ENCODE results near the gene NPY1R. TPM values are rescaled to one million over a fixed set of nuclear protein-coding genes. Genes with fewer than 3 reads are reported as not detected.

NPY1R gene
- not detected in 2 replicates for total RNA-seq

DNA sequence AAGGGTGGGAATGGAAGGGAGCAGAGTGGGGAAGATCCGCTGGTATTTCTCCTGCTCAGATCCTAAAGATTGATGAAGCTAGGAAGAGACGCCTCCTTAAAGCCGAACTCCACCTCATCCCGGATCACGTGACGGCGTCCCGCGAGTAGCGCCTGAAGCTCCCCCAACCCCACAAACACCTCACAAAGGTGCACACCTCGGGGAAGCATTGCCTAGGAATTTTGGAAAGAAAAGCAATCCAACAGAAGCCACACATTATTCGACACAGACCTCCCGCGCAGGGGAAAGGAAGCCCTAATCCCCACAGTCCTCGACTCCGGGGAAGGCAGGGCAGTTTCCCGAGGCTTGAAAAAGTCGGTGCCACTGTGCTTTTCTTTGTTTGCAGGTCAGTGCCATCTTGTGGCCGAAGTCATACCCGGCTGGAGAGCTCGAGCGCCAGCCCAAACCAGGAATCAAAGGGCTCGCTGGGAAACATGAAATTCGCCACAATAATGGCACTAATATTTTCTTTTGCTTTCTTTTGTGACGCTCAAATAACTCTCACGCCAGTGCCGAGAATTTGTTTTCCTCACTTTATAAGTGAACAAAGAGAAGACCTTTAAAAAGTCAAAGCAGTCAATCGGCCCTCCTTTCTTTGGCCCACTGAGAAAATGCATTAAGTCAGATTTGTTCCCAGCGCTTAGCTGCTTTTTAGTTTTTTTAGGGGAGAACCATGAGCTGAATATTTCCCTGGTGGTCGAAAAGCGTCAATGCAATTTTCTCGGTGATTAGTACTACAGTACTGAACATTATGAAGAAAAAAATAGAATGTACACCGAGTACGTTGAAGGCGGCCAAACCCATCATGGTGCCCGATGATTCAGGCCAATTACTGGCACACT, at the start of gene NPY1R:
Gene NPY1R, minus strand, starts transcription at position 71 of the 881 bp plus-strand sequence. CDS start 6,042 bp downstream, outside the sequence.

DNA sequence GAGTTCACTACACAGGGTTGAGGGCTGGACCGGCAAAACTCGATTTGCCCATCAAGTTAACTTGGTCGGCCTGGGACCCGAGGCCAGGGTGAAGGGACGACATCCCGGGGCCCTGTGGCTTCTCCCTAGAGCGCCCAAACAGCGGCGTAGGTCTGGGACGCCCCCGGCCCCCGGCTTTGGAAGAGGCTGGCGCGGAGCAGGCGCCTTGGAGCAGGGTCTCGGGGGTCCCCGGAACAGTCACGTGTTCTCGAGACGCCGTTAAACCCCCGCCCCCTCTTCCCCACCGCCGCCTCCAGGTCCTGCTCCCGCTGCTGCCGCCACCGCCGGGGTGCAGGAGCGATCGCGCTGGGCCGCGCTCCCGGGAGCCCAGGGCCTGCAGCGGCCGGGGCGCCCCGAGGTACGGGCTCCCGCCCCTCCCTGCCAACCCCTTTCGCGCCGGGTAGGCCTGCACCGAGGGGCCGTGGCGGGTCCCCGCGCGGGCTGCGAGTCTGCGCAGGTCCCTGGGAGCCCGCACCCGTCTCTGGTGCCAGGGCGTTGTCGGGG, 11.3 kb upstream of the NPY1R start, which contains the start of gene NPY5R:
Gene NPY5R, plus strand, starts transcription at position 289 of the 543 bp plus-strand sequence. CDS start 6,382 bp downstream, outside the sequence.

Other genes with a start within 250 kb of the NPY1R start
- gene NAF1, start 165.7 kb downstream of the NPY1R start, total RNA-seq = 3.6 and 3.8 TPM in 2 replicates
- not detected in 2 replicates for gene NPY5R, start 11.3 kb upstream of the NPY1R start, total RNA-seq
- not detected in 2 replicates for gene TKTL2, start 141.2 kb upstream of the NPY1R start, total RNA-seq
- gene TMA16, start 162.1 kb upstream of the NPY1R start, total RNA-seq = 16.3 and 22.7 TPM in 2 replicates

Data from bronchial smooth muscle cell (primary cell).